GM12892 (cell line): ENCODE measurements around the gene PRRT2. TPM values are rescaled to one million over a fixed set of nuclear protein-coding genes. Genes with fewer than 3 reads are reported as not detected.
"Not testable (repeated sequence)": the region's sequence is repeated elsewhere in the genome, so short reads cannot be mapped to it uniquely, and the experiment has no call there.

Experiments
- DNase-seq: peaks from one replicate; pipeline ENCODE4 v3.0.0; 2011; ENCODE audit not compliant: insufficient read length
- FAIRE-seq: peaks from 2 replicates; lab custom pipeline; 2011; peaks lifted over from hg19 to GRCh38; lab: Jason Lieb, UNC
- POLR2A ChIP-seq: IDR thresholded peaks from 2 replicates; pipeline ENCODE4 v1.6.1; 2011; ENCODE audit warnings: low read depth, low read length, control low read depth
- POLR2AphosphoS5 ChIP-seq: IDR thresholded peaks from 2 replicates; pipeline ENCODE4 v1.6.1; 2011; ENCODE audit warnings: low read depth, low read length, control low read depth
- TAF1 ChIP-seq: IDR thresholded peaks from 2 replicates; pipeline ENCODE4 v1.6.1; 2011; ENCODE audit warnings: low read depth, mild to moderate bottlenecking, control low read depth, low read length, borderline replicate concordance
- polyA plus RNA-seq: library from polyadenylated mRNA; unstranded; fragments of >200 nt; gene quantifications from one replicate; pipeline ENCODE4 v1.2.1, GENCODE V29; 2012; ENCODE audit warnings: missing spikeins, inconsistent platforms; ENCODE audit not compliant: missing spikeins

The PRRT2 gene
- polyA plus RNA-seq, result 0.98 TPM

DNA sequence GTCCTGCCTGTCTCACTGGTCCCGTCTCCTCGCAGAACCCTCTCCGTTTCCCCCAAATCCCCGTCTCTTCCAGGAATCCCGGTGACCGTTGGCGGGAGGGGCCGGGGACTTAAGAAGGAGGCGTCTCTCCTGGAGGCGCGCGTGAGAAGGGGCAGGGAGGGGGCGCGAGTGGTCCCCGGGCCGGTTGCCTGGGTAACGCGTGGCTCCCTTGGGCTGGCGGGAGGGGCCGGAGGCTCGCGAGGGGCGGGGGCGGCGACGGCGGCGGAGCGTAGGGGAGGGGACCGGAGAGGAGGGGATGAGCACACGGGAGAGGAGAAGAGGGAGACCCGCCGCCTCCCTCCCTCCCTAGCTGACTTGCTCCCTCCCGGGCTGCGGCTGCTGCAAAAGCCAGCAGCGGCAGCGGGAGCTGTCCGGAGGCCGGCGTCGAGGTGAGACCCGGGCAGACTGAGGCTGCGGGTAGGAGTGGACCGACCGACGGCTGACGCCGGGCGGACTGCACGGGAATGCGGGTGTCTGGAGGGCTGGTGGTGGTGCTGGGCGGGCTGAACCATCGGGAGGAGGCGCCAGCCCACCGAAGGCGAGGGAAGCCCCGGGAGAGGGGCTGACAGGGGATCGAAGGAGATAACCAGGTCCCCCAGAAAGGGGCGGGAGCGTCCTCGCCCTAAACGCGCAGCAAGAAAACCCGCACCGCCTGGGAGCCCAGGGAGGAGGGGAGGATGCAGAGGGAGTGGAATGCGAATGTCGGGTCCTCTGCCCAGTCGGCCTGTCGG lies at the start of gene PRRT2:
PRRT2 (plus strand) TSS at position 298 of the 770 bp plus-strand sequence. CDS start 862 bp downstream, outside the sequence.
- TF ChIP-seq TAF1 (no peak), POLR2AphosphoS5 (no peak), POLR2A (no peak)
- FAIRE-seq (no peak), DNase-seq (no peak)

DNA sequence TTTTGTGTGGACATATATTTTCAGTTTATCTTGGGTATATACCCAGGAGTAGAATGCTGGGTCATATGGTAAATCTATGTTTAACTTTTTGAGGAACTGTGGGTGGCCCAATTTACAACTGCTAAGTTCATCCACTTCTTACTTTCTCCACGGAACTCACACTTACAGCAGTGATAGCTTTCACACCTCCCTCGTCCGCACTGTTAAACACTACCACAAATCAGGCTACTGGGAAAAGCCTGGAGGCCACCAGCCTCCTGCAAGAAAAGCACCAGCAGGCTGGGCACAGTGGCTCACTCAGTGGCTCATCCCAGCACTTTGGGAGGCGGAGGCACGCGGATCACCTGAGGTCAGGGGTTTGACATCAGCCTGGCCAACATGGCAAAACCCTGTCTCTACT lies 48.7 kb upstream of the PRRT2 start:
- no peak for DNase-seq
- no peak for TF ChIP-seq POLR2A
- TF ChIP-seq TAF1, result no peak
- no peak for TF ChIP-seq POLR2AphosphoS5
- no peak for FAIRE-seq

DNA sequence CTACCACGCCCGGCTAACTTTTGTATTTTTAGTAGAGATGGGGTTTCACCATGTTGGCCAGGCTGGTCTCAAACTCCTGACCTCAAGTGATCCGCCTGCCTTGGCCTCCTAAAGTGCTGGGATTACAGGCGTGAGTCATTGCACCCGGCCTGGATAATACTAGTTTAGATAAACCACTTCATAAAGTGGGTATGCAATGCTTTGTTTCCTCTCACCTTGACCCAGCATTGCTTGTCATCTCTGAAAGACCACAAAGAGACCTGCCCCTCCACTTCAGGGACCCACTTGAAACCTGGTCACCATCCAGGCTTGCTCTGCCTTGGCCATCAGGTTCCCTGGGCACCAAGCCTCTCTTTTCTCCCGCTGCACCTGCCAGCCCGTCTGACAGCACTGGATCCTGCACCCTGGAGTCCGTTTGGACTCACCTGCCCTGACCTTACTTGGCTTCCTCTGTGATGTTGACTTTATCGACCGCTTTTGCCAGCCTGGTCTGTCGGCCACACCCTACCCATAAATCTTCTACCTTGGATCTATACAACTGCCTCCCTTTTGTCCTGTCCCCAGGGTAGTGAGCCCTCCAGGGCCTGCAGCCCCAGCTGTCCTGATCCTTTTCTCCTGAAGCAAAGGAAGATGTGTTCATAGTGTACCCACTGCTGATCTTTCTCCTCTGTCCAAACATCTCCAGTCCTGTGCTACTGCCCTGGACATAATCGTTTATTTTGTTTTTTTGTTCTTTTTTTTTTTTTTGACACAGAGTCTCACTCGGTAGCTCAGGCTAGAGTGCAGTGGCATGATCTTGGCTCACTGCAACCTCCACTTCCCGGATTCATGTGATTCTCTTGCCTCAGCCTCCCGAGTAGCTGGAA lies 46.6 kb upstream of the PRRT2 start:
- no peak for FAIRE-seq
- no peak for DNase-seq
- TF ChIP-seq POLR2A (no peak), POLR2AphosphoS5 (no peak), TAF1 (no peak)

DNA sequence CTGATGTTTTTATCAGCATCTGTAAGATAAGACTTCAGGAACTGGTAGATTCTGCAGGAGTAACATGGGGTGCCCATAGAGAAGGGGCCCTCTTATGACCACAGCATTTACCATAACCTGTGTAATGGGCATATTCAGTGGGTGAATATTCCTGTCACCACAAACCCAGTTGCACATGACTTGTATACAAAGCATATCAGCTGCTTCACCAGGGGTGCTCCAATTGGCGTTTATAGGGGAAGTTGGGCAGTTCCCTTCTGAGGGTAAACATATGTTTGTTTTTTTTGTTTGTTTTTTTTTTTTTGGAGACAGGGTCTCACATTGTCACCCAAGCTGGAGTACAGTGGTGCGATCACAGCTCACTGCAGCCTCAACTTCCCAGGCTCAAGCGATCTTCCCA lies 45.4 kb upstream of the PRRT2 start:
- DNase-seq (no peak), FAIRE-seq (no peak)
- no peak for TF ChIP-seq TAF1
- no peak for TF ChIP-seq POLR2A
- TF ChIP-seq POLR2AphosphoS5, result no peak

DNA sequence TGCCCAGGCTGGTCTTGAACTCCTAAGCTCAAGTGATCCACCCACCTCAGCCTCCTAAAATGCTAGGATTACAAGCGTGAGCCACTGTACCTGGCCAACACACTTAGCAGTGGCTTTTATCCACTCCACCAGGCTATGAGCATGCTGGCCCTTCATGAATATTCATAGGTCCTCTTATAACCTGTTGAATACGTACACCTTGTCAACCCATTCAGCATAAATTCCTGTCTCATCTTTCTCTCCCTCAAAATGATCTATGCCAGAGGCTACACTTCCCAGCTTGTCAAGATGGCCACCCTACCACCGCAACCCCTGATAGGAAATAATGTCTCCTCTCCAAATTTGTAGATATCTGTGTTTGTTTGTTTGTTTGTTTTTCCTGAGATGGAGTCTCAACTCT lies 44.9 kb upstream of the PRRT2 start:
- no peak for TF ChIP-seq POLR2A
- no peak for DNase-seq
- no peak for FAIRE-seq

DNA sequence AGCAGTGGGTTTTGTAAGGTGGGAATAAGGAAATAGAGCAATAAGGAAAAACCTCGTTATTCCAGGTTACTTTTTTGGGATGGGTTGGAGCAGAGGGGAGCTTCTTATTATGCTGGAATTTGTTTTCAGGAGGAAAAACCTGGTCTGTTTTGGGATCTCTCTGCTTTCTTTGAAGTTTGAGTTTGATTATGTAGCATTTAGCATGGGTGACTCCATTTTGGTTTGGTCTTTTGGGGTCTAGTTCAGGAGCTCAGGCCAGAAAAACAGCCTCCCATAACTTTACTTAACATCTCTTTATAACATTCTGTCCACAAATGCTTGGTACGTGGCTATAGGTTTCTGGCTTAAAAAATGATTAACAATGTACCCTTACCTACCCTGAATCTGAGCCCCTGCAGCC lies 42.5 kb upstream of the PRRT2 start:
- TF ChIP-seq TAF1, result no peak
- TF ChIP-seq POLR2A, result no peak
- TF ChIP-seq POLR2AphosphoS5, result no peak
- FAIRE-seq (no peak), DNase-seq (no peak)

DNA sequence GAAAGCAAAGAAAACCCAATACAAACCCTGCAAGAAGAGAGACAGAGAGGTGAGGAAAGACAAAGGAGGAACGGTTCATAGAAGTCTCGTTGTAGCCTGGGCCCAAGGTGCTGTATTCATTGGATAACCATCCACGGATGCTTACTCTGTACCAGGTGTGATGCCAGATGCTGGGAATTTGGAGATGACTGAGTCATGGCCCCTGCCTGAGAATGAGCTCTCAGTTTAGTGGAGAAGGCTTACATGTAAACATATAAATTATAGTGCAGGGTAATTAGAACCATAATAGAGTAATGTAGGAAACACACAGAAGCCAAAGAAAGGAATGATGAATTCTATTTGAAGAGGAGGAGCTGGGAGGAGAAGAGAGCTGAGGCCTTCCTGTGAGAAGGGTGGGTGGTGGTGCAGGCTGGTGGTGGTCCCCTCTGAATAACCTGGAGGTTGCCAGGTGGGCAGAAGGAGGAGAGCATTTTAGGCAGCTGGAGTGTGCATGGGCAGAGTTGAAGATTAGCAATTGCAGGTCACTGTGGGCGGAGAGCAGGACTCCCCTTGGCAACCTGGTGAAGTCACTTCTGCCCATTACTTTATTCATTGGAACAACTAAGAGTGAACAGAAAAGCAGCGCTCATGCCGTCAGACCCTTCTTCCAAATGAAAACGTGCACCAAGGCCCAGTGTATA lies 41.6 kb upstream of the PRRT2 start:
- DNase-seq, result no peak
- TF ChIP-seq POLR2AphosphoS5, result no peak
- TF ChIP-seq POLR2A, result no peak
- no peak for TF ChIP-seq TAF1
- FAIRE-seq, result no peak

DNA sequence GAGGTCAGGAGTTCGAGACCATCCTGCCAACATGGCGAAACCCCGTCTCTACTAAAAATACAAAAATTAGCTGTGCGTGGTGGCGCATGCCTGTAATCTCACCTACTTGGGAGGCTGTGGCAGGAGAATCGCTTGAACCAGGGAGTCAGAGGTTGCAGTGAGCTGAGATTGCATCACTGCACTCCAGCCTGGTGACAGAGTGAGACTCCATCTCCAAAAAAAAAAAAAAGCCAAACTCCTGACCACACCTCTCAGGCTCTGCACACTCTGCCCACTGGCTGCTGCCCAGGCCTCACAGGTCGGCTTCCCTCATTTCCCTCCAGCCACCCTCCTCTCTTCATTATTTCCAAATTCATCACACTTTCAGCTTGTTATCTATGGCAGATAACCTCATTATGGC lies 39.7 kb upstream of the PRRT2 start:
- FAIRE-seq, DNase-seq: not testable (repeated sequence)

DNA sequence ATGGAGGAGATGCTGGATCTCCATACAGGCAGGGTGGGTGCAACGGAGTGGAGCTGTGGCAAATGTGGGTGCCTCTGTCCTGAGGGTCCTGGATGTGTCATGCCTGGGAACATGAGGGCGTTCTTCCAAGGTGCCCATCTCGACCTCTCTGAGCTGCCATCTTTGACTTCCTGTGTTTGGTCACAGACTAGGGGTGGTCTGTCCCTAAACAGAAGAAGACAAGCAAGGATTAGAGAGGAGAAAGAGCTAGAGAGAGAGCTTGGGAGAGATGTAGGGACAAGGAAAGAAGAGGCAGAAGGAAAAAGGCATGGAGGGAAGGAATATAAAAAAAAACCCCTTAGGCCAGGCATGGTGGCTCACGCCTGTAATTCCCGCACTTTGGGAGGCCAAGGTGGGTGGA lies 37.3 kb upstream of the PRRT2 start:
- TF ChIP-seq POLR2A (no peak), TAF1 (no peak)
- no peak for FAIRE-seq
- DNase-seq, result no peak

DNA sequence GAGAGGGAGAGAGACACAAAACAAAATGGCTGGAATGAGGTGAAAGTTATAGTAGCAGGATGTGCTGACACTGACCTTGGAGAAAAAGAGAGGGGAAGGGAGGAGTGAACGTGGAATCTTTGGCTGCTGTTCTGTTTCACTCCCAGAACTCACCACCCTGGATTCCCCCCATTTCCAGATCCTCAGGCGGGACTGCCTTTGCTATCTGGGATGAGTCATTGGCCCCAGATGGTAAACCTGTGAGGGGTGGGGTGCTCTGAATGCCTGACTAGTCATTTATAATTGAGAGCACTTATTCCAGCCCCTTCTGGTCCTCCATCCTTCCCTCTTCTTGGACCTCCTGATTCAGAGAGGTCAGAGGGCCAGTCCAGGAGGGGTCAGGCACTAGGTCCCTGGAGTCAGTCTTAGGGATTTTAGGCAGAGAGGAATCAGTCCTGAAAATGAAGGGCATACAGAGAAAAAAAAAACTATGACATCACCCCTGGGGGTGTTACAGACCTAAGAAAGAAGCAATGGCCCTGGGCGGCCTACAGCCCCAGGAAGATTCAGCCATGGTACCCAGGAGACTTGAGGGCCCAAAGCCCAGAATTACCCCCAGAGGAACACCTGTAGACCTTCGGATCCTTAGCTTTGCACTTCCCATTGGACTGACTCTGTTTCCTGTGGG lies 36.1 kb upstream of the PRRT2 start:
- no peak for FAIRE-seq
- DNase-seq, result no peak

More for the DNA sequence above, 36.1 kb upstream of the PRRT2 start:
- TF ChIP-seq POLR2A, result no peak
- TF ChIP-seq POLR2AphosphoS5, result no peak
- TF ChIP-seq TAF1, result no peak
